IMR-90 (cell line): ENCODE results near the gene ITPK1. TPM values are rescaled to one million over a fixed set of nuclear protein-coding genes. Genes with fewer than 3 reads are reported as not detected.
A peak's percentile ranks its signal among the peaks of the same experiment; 100 is the strongest.

ENCODE experiments used
- ATAC-seq: fragments of 200-7000 bp; cut with Tn5 transposase; 2 replicates; pipeline ENCODE4 v1.9.1; 2020; ENCODE audit warnings: low read depth, mild to moderate bottlenecking, moderate library complexity
- BruUV-seq: library from RNA; stranded (reverse); fragments of 400-500 nt; replicated peaks from 2 replicates; lab custom pipeline; 2021; lab: Mats Ljungman, UMichigan
- CTCF ChIA-PET: fragments of 300-600 bp; formaldehyde crosslinking; extraction: SDS; loops from one replicate; lab custom pipeline; 2021; ENCODE audit warnings: antibody characterized with exemption; lab: Yijun Ruan, JAX
- POLR2A ChIA-PET: fragments of 300-600 bp; sonication (Branson Sonifier 250); formaldehyde crosslinking; loops from one replicate; lab custom pipeline; 2022; ENCODE audit warnings: antibody characterized with exemption; ENCODE audit not compliant: unreplicated experiment; lab: Charles Lee
- DNase-seq: peaks from one replicate; pipeline ENCODE4 v3.0.0; 2013
- H2AFZ ChIP-seq: replicated peaks from 2 replicates; pipeline ENCODE3; 2013; ENCODE audit warnings: low read length, mild to moderate bottlenecking; ENCODE audit not compliant: poor library complexity
- H2AK5ac ChIP-seq: 2 replicates; pipeline ENCODE4 v1.6.1; 2013; ENCODE audit warnings: low read depth, low read length, inconsistent platforms
- H2AK9ac ChIP-seq: replicated peaks from 2 replicates; pipeline ENCODE3; 2013; ENCODE audit warnings: mild to moderate bottlenecking, low read depth, low read length, moderate library complexity; ENCODE audit not compliant: poor library complexity
- H2BK120ac ChIP-seq: 2 replicates; pipeline ENCODE4 v1.6.1; 2013; ENCODE audit warnings: low read depth, low read length, inconsistent platforms
- H2BK15ac ChIP-seq: 3 replicates; pipeline ENCODE4 v1.6.1; 2013; ENCODE audit warnings: low read depth, low read length, inconsistent platforms
- H2BK20ac ChIP-seq: 2 replicates; pipeline ENCODE4 v1.6.1; 2013; ENCODE audit warnings: low read depth, mild to moderate bottlenecking, inconsistent platforms, low read length, moderate library complexity
- H2BK5ac ChIP-seq: 2 replicates; pipeline ENCODE4 v1.6.1; 2013; ENCODE audit warnings: mild to moderate bottlenecking, low read depth, low read length, inconsistent platforms; ENCODE audit not compliant: poor library complexity, severe bottlenecking
- H3K14ac ChIP-seq: replicated peaks from 2 replicates; pipeline ENCODE4 v1.6.1; 2013; ENCODE audit warnings: low read depth, low read length, inconsistent platforms
- H3K18ac ChIP-seq: 2 replicates; pipeline ENCODE4 v1.6.1; 2013; ENCODE audit warnings: low read depth, low read length, control low read depth
- H3K23ac ChIP-seq: 2 replicates; pipeline ENCODE4 v1.6.1; 2013; ENCODE audit warnings: low read depth, low read length, inconsistent platforms
- H3K27ac ChIP-seq: 2 replicates; pipeline ENCODE4 v1.5.1; 2013; ENCODE audit warnings: mild to moderate bottlenecking, control low read depth, low read length; ENCODE audit not compliant: insufficient read depth
- H3K27me3 ChIP-seq: 2 replicates; pipeline ENCODE4 v1.6.1; 2013; ENCODE audit warnings: low read length; ENCODE audit not compliant: control insufficient read depth, insufficient read depth
- H3K36me3 ChIP-seq: 2 replicates; pipeline ENCODE4 v1.6.1; 2013; ENCODE audit warnings: low read length, mixed read lengths; ENCODE audit not compliant: control insufficient read depth, insufficient read depth
- H3K4ac ChIP-seq: 2 replicates; pipeline ENCODE4 v1.6.1; 2013; ENCODE audit warnings: low read depth, low read length, inconsistent platforms
- H3K4me1 ChIP-seq: 2 replicates; pipeline ENCODE4 v1.6.1; 2013; ENCODE audit warnings: low read length, mixed read lengths; ENCODE audit not compliant: control insufficient read depth, insufficient read depth
- H3K4me2 ChIP-seq: 2 replicates; pipeline ENCODE4 v1.6.1; 2013; ENCODE audit warnings: low read depth, mild to moderate bottlenecking, control low read depth, low read length, moderate library complexity
- H3K4me3 ChIP-seq: 2 replicates; pipeline ENCODE4 v1.5.1; 2013; ENCODE audit warnings: low read depth, mild to moderate bottlenecking, control low read depth, low read length, moderate library complexity; ENCODE audit not compliant: insufficient read depth
- H3K56ac ChIP-seq: 2 replicates; pipeline ENCODE4 v1.6.1; 2013; ENCODE audit warnings: low read length, inconsistent platforms; ENCODE audit not compliant: insufficient read depth; ENCODE audit errors: extremely low read depth
- H3K79me1 ChIP-seq, 2 experiments: 2 replicates each; pipeline ENCODE4 v1.6.1; 2013; ENCODE audit warnings: low read length in 2 of 2, inconsistent platforms in 1 of 2, low read depth in 1 of 2
- H3K9ac ChIP-seq: 2 replicates; pipeline ENCODE4 v1.6.1; 2013; ENCODE audit warnings: low read depth, low read length, control low read depth
- H3K9me1 ChIP-seq: 2 replicates; pipeline ENCODE4 v1.6.1; 2013; ENCODE audit warnings: low read length, inconsistent platforms; ENCODE audit not compliant: insufficient read depth
- H3K9me3 ChIP-seq: 2 replicates; pipeline ENCODE4 v1.6.1; 2013; ENCODE audit warnings: low read length; ENCODE audit not compliant: control insufficient read depth, insufficient read depth
- H4K20me1 ChIP-seq: 2 replicates; pipeline ENCODE4 v1.6.1; 2013; ENCODE audit warnings: low read length, inconsistent platforms; ENCODE audit not compliant: insufficient read depth
- H4K5ac ChIP-seq: 2 replicates; pipeline ENCODE4 v1.6.1; 2013; ENCODE audit warnings: mild to moderate bottlenecking, low read depth, low read length, control low read depth
- H4K8ac ChIP-seq, 2 experiments: 2 replicates each; pipeline ENCODE4 v1.6.1; 2013; ENCODE audit warnings: low read depth in 2 of 2, low read length in 2 of 2, control low read depth in 1 of 2, inconsistent platforms in 1 of 2
- H4K91ac ChIP-seq: 2 replicates; pipeline ENCODE4 v1.6.1; 2013; ENCODE audit warnings: low read depth, low read length, inconsistent platforms; ENCODE audit not compliant: insufficient read depth
- BHLHE40 ChIP-seq: fragments of 150-350 bp; IDR thresholded peaks from 2 replicates; pipeline ENCODE4 v1.6.1; 2016; ENCODE audit warnings: mild to moderate bottlenecking, low read depth, low read length
- CEBPB ChIP-seq: IDR thresholded peaks from 2 replicates; pipeline ENCODE4 v1.6.1; 2012; ENCODE audit warnings: low read depth, low read length, improper control_type of control experiment
- FOS ChIP-seq: fragments of 150-350 bp; IDR thresholded peaks from 2 replicates; pipeline ENCODE4 v1.6.1; 2016; ENCODE audit warnings: low read depth, low read length
- MAZ ChIP-seq: IDR thresholded peaks from 2 replicates; pipeline ENCODE4 v1.6.1; 2012; ENCODE audit warnings: low read depth, mild to moderate bottlenecking, low read length, improper control_type of control experiment, moderate library complexity, borderline replicate concordance
- RCOR1 ChIP-seq: IDR thresholded peaks from 2 replicates; pipeline ENCODE4 v1.6.1; 2012; ENCODE audit warnings: mild to moderate bottlenecking, low read length, improper control_type of control experiment; ENCODE audit not compliant: insufficient replicate concordance
- WGBS, 2 experiments: methylation state at CpG; one replicate each; pipeline versions ENCODE4 v1.1.5 to v1.1.7; 2013; ENCODE audit warnings: missing lambda C conversion rate in 2 of 2; ENCODE audit not compliant: insufficient read length in 1 of 2; ENCODE audit errors: extremely low coverage in 2 of 2; 5-methylcytosine and 5-hydroxymethylcytosine counted together
- dilution Hi-C: fragments of 300-500 bp; cut with HindIII; formaldehyde crosslinking; loops from one replicate; pipeline ENCODE4 v1.14.3; 2018; ENCODE audit warnings: low sequenced_read_pairs; ENCODE audit not compliant: unreplicated experiment
- in situ Hi-C: fragments of 300-500 bp; cut with MboI; formaldehyde crosslinking; loops from 3 replicates; pipeline ENCODE4 v1.14.3; 2019; ENCODE audit warnings: low sequenced_read_pairs, inconsistent platforms, mixed read lengths
- intact Hi-C: fragments of 100-400 bp; cut with micrococcal nuclease; formaldehyde crosslinking; loops from 2 replicates; pipeline ENCODE4 v1.10.0; 2022
- polyA plus RNA-seq, 3 experiments: library from polyadenylated mRNA; depleted of rRNA; stranded (reverse); fragments of >200 nt; gene quantifications; 2 replicates each; pipeline ENCODE4 v1.2.3, GENCODE V29; 2012; ENCODE audit warnings: low replicate concordance in 1 of 3
- total RNA-seq: library from RNA; depleted of rRNA; stranded (reverse); fragments of >200 nt; gene quantifications from 2 replicates; pipeline ENCODE4 v1.2.3, GENCODE V29; 2012

The ITPK1 gene
- total and polyA plus RNA-seq, 2 of the 4 experiments (the other 2 are of a cell fraction) = 21.7 to 26.9 TPM

GRCh38 chr14:93029911-93030508 lies 85.7 kb downstream of the ITPK1 start:
- Histone ChIP-seq H2BK5ac (no peak overlapping the region), H3K4me1 (peaks cover 11% of the 10 kb centered on the region), H3K4ac (no peak overlapping the region), H4K91ac (no peak overlapping the region), H2BK20ac (no peak overlapping the region), H3K9me1 (peaks cover 5% of the 10 kb centered on the region; the same call in 1 of the 2 replicates), H3K27me3 (peaks cover 3% of the 10 kb centered on the region; the same call in 1 of the 2 replicates), H3K9ac (no peak overlapping the region), H3K18ac (no peak overlapping the region), H3K4me2 (no peak overlapping the region), H2AK9ac (no peak overlapping the region), H2BK120ac (no peak overlapping the region), H3K27ac (no peak overlapping the region), H4K8ac (no peak overlapping the region), H2BK15ac (no peak overlapping the region), H3K56ac (no peak overlapping the region), H2AFZ (peak overlapping the region; percentile 24), H3K14ac (no peak overlapping the region), H3K36me3 (no peaks in the 10 kb centered on the region), H3K9me3 (no peaks in the 10 kb centered on the region), H3K23ac (no peak overlapping the region), H3K4me3 (no peak overlapping the region), H3K79me1 (no peaks in the 10 kb centered on the region; a peak in 1 of 4 replicates), H4K20me1 (no peaks in the 10 kb centered on the region), H4K5ac (no peak overlapping the region), H2AK5ac (no peak overlapping the region)
- ATAC-seq (peak; percentile 70), DNase-seq (peak; percentile 31)
- CTCF ChIA-PET = no interaction called here
- in situ Hi-C loops = no loop called here
- TF ChIP-seq MAZ = no peak
- TF ChIP-seq RCOR1 = no peak
- no peak for TF ChIP-seq CEBPB
- no peak for TF ChIP-seq FOS
- TF ChIP-seq BHLHE40 = 0 out of 2 replicates have a peak, but pooled peaks have one; percentile 8
- dilution Hi-C loops = no loop called here
- BruUV-seq = no TSS peak
- POLR2A ChIA-PET = no interaction called here
- 100% methylated on average over 1 of the region's 8 CpGs; no CpG with 5 or more reads in 1 of the 2 experiments for WGBS, 2 experiments
- intact Hi-C loops = loop anchor here (5.0 kb wide), 1 partner anchor 82 kb away; no protein-coding TSS in a partner anchor
